Fibroblast of villous mesenchyme (primary cell): ENCODE data around the gene CAMKV. TPM values are rescaled to one million over a fixed set of nuclear protein-coding genes. Genes with fewer than 3 reads are reported as not detected.

ENCODE experiments used
- DNase-seq: peaks from one replicate; pipeline ENCODE4 v3.0.0-alpha.2; 2010; ENCODE audit warnings: low read depth
- H3K4me3 ChIP-seq: 2 replicates; pipeline ENCODE4 v1.5.1; 2011; ENCODE audit warnings: low read depth, mild to moderate bottlenecking, low read length
- total RNA-seq: library from RNA; depleted of rRNA; stranded (reverse); fragments of >200 nt; gene quantifications from 2 replicates; pipeline ENCODE4 v1.2.3, GENCODE V29; 2012
- TF ChIP-seq, protein P1 (sequence below): IDR thresholded peaks from 2 replicates; pipeline ENCODE4 v1.5.1; 2012; ENCODE audit warnings: low read depth, mild to moderate bottlenecking, low read length; ENCODE audit not compliant: insufficient read depth

CAMKV gene
- total RNA-seq, 1 donor: not detected

DNA sequence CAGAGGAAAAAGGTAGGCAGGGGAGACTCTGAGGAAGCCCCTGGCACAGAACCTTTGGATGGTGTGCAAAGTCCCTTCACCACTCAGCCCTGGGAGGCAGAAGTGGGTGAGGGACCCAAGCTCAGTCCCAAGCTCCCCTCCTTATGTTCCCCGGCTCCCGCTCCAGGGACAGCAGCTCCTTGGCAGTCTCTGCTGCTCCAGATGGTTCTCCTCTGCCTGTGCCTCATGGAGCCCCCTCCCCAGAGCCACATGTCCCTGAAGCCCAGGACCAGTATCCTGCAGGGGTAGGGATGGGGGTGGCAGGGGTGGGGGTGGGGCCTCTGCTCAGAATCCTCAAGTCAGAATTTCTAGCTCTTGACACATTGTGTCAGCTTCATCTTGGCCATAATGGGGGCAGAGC is 8.0 kb upstream of the CAMKV start:
- TF ChIP-seq, protein P1, sequence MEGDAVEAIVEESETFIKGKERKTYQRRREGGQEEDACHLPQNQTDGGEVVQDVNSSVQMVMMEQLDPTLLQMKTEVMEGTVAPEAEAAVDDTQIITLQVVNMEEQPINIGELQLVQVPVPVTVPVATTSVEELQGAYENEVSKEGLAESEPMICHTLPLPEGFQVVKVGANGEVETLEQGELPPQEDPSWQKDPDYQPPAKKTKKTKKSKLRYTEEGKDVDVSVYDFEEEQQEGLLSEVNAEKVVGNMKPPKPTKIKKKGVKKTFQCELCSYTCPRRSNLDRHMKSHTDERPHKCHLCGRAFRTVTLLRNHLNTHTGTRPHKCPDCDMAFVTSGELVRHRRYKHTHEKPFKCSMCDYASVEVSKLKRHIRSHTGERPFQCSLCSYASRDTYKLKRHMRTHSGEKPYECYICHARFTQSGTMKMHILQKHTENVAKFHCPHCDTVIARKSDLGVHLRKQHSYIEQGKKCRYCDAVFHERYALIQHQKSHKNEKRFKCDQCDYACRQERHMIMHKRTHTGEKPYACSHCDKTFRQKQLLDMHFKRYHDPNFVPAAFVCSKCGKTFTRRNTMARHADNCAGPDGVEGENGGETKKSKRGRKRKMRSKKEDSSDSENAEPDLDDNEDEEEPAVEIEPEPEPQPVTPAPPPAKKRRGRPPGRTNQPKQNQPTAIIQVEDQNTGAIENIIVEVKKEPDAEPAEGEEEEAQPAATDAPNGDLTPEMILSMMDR: no peak
- no peak for DNase-seq
- H3K4me3 ChIP-seq: no peak overlapping the region

DNA sequence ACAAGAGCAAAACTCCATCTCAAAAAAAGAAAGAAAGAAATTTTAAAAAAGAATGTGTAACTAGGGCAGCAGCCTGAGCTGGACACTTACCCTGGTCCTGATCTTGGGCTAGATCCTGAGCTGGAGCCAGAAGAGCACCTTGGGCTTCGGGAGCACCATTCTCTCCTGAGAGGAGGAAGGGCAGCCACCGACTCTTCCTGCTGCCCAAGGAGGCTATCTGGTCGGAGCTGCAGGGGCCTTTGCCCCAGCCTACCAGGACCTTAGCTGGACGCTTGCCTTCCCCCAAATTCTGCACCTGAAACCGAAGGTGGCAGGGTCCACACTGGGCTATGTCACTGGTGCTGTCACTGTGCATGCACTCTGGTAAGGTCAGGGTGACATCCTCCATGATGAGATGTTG is 6.9 kb upstream of the CAMKV start:
- no peak for DNase-seq
- TF ChIP-seq, protein P1: no peak
- H3K4me3 ChIP-seq: no peak overlapping the region

DNA sequence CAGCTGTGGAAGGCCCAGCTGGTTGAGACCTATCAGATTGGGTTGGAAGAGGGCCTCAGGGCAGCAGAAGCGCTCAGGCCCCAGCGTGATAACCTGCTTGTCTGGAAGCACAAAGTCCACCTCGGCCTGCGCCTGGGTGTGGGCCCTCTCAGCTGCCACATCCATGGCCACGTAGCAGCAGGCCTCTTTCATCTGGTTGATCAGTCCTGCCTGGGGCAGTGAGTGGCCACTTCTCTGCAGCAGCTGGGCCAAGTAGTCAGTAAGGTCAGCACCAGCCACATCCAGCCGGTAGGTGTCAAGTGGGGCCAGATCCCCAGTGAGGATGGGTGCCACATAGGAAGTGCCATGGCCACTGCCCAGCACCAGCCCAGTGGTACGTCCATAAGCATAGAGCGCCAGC is 3.9 kb upstream of the CAMKV start:
- no peak for DNase-seq
- TF ChIP-seq, protein P1: no peak
- H3K4me3 ChIP-seq: no peak overlapping the region

DNA sequence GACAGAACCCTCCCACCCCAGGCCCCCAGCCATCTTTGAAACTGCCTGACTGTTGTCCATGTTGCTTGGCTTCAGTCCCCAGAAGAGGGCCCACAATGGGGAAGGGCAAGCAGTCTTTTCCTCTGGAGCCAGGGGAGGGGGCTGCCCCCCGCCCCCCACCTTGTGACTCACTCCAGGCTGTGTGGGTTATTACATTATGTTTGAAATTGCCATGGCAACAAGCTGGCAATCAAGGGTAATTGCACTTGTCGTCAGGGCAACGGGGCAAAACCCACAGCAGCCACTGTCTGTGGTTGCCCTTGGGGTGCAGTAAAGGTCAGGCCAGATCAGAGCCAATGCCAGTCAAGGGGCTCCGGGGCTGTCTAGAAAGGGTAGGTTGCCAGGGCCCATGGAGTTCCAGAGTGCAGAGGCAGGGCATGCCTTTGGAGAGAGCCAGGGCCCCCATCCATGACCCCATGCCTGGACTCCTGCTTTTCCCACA is 3.1 kb upstream of the CAMKV start:
- no peak for DNase-seq
- H3K4me3 ChIP-seq: no peak overlapping the region
- TF ChIP-seq, protein P1: no peak

DNA sequence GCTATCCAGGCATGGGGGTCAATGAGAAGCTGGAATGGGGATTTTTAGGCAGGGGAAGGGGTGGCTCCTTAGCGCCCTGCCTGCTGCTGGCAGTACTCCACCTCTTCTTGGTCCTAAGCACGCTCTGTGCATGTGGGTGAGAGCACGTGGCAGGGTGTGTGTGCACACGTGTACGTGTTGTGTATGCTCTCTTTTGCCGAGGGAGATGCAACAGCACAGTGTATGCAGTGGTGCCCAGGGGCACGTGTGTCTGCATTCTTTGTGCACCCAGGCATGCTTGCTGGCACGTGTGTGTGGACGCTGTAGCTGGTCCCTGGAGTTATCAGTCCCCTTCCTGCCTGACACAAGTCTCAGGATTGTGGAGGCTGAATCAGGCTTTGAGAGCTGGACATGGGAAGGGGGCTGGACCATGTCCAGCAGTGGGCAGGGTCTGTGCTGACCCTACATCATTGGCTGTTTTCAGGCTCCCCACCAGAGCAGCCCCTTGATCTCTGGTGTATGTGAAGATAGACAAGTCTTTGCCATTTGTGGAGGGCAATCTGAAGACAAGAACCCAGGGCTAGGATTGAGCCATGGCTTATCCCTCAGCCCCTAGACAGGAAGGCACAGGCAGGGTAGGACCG is 1.9 kb upstream of the CAMKV start:
- TF ChIP-seq, protein P1: no peak
- DNase-seq: no peak
- H3K4me3 ChIP-seq: no peak overlapping the region

DNA sequence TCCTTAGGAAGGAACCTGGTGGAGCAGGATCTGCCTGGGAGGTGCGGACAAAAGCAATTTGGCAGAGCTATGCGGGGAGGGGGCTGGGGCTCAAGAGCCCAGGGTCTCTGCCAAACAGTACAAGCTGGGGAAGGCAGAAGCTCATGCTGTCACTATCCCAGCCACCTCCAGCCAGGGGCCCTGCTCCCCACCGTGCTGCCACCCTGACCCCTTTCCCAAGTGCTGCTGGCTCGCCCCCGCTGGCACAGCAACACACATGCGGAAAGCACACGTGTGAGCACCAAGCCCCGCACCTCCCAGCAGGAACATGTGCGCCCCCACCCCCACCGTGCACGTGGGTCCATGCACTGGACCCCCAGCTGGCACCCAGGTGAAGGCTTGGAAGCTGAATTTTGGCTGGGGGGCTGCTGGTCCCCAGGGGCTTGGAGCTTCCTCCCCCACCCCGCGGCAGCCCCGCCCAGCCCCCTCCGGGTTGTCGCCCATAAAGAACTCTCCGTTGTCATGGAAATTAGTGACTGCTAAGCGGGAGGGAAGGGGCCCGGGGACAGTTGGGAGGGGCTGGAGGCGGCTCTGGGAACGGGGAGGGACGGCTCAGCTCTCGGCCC is 742 bp downstream of the CAMKV start:
- DNase-seq: no peak
- H3K4me3 ChIP-seq: no peak overlapping the region
- TF ChIP-seq, protein P1: no peak

DNA sequence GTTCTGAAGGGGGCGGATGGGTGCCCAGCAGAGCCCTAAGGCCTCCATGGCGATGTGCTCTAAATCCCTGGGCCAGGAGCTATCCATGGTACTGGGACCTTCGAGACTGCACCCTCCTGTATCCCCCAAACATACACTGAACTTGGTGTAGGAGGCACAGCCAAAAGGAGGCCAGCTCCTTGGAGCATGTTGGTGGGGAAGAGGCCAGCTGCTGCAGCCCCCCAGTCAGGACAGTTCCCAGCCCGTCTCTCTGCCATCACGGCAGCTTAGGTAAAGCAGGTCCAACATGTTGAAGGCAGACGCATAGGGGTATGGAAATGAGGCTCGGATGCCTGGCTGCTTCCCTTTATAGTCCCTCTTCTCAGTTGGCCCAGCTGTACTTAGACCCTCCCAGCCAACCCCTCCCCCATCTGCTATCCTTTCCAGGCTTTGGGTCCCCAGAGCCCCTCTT is 1.8 kb downstream of the CAMKV start:
- peak; percentile 47 for DNase-seq
- TF ChIP-seq, protein P1: no peak
- no peak overlapping the region for H3K4me3 ChIP-seq
